GM12891 (cell line): ENCODE results near the gene EFEMP1.

Experiments used
- POLR2A ChIP-seq: IDR thresholded peaks from 2 replicates; pipeline ENCODE4 v1.6.1; 2011; ENCODE audit warnings: low read depth, low read length, control low read depth
- POLR2AphosphoS5 ChIP-seq: IDR thresholded peaks from 2 replicates; pipeline ENCODE4 v1.6.1; 2011; ENCODE audit warnings: low read depth, low read length, control low read depth
- TAF1 ChIP-seq: IDR thresholded peaks from 2 replicates; pipeline ENCODE4 v1.6.1; 2011; ENCODE audit warnings: low read depth, low read length, control low read depth

DNA sequence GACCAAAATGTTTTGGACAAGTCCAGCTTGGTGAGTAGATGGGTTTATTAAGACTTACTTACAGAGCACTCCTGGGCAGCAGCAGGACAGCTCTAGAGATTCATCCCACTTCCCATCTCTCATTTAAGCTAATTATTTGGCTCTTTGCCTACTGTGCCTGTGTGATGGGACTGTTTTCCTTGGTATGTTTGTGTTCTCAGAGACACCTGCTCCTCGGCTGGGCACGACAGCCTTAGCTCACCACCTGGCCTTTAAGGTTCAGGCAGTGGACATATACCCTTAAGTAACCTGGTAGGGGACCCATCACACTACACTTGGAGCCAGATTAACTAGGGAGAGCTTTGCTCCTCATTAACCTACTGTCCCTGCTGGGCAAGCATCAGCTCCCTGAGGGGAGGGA lies 41.7 kb upstream of the EFEMP1 start:
- no peak for TF ChIP-seq POLR2A
- TF ChIP-seq POLR2AphosphoS5, result no peak
- no peak for TF ChIP-seq TAF1
